ENCODE measurements around the gene HSPA14.
A peak's percentile ranks its signal among the peaks of the same experiment; 100 is the strongest.

Gene HSPA14

GRCh38 chr10:14820010-14820774 lies 17.9 kb upstream of the HSPA14 start:
- Histone ChIP-seq H3K4me2 (ENCODE audit: low read length) (0 out of 2 replicates have a peak overlapping the region, but pooled peaks have one; percentile 8), H4K20me1 (ENCODE audit: control insufficient read depth, insufficient read depth, low read depth, low read length) (no peaks in the 10 kb centered on the region), H3K4me3 (ENCODE audit: low read length) (no peak overlapping the region), H3K9me2 (replicated peaks; ENCODE audit: control insufficient read depth, low read length) (no peaks in the 10 kb centered on the region), H3K9me3 (ENCODE audit: control insufficient read depth, insufficient read depth, low read length) (no peaks in the 10 kb centered on the region), H3F3A (ENCODE audit: control insufficient read depth, insufficient read depth) (no peaks in the 10 kb centered on the region), H3K4me1 (ENCODE audit: control insufficient read depth, low read length) (peaks cover 28% of the 10 kb centered on the region), H3K27ac (ENCODE audit: low read depth, low read length) (no peak overlapping the region), H3K27me3 (ENCODE audit: control insufficient read depth, low read length) (no peaks in the 10 kb centered on the region), H3K79me2 (ENCODE audit: control insufficient read depth, low read length) (0 out of 2 replicates have a peak, but pooled peaks cover 3% of the 10 kb centered on the region), H3K36me3 (ENCODE audit: control insufficient read depth, low read length) (no peaks in the 10 kb centered on the region)
- TF ChIP-seq EZH2phosphoT487 (IDR thresholded peaks at IDR 0.05; ENCODE audit: borderline replicate concordance, low read length): no peak
- TF ChIP-seq, protein P1, sequence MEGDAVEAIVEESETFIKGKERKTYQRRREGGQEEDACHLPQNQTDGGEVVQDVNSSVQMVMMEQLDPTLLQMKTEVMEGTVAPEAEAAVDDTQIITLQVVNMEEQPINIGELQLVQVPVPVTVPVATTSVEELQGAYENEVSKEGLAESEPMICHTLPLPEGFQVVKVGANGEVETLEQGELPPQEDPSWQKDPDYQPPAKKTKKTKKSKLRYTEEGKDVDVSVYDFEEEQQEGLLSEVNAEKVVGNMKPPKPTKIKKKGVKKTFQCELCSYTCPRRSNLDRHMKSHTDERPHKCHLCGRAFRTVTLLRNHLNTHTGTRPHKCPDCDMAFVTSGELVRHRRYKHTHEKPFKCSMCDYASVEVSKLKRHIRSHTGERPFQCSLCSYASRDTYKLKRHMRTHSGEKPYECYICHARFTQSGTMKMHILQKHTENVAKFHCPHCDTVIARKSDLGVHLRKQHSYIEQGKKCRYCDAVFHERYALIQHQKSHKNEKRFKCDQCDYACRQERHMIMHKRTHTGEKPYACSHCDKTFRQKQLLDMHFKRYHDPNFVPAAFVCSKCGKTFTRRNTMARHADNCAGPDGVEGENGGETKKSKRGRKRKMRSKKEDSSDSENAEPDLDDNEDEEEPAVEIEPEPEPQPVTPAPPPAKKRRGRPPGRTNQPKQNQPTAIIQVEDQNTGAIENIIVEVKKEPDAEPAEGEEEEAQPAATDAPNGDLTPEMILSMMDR (IDR thresholded peaks at IDR 0.05; ENCODE audit: low read depth, low read length, poor library complexity, severe bottlenecking): no peak

DNA sequence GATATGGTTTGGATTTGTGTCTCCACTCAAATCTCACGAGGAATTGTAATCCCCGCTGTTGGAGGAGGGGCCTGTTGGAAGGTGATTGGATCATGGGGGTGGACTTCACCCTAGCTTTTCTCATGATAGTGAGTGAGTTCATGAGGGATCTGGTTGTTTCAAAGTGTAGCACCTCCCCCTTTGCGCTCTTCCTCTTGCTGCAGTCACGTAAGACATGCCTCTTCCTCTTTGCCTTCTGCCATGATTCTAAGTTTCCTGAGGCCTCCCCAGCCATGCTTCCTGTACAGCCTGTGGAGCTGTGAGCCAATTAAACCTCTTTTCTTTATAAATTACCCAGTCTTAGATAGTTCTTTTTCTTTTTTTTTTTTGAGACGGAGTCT lies 17.3 kb upstream of the HSPA14 start:
- H3K79me2 ChIP-seq (ENCODE audit: control insufficient read depth, low read length): 0 out of 2 replicates have a peak, but pooled peaks cover 3% of the 10 kb centered on the region
- no peaks in the 10 kb centered on the region for H3K27me3 ChIP-seq (ENCODE audit: control insufficient read depth, low read length)
- no peaks in the 10 kb centered on the region for H3K9me2 ChIP-seq (replicated peaks; ENCODE audit: control insufficient read depth, low read length)
- H4K20me1 ChIP-seq (ENCODE audit: control insufficient read depth, insufficient read depth, low read depth, low read length): no peaks in the 10 kb centered on the region
- no peaks in the 10 kb centered on the region for H3F3A ChIP-seq (ENCODE audit: control insufficient read depth, insufficient read depth)
- no peaks in the 10 kb centered on the region for H3K36me3 ChIP-seq (ENCODE audit: control insufficient read depth, low read length)
- H3K27ac ChIP-seq (ENCODE audit: low read depth, low read length): no peak overlapping the region
- H3K4me3 ChIP-seq (ENCODE audit: low read length): no peak overlapping the region
- H3K9me3 ChIP-seq (ENCODE audit: control insufficient read depth, insufficient read depth, low read length): no peaks in the 10 kb centered on the region
- H3K4me1 ChIP-seq (ENCODE audit: control insufficient read depth, low read length): peaks cover 28% of the 10 kb centered on the region
- no peak for TF ChIP-seq EZH2phosphoT487 (IDR thresholded peaks at IDR 0.05; ENCODE audit: borderline replicate concordance, low read length)
- TF ChIP-seq, protein P1 (IDR thresholded peaks at IDR 0.05; ENCODE audit: low read depth, low read length, poor library complexity, severe bottlenecking): no peak
- H3K4me2 ChIP-seq (ENCODE audit: low read length): 0 out of 2 replicates have a peak overlapping the region, but pooled peaks have one; percentile 8

DNA sequence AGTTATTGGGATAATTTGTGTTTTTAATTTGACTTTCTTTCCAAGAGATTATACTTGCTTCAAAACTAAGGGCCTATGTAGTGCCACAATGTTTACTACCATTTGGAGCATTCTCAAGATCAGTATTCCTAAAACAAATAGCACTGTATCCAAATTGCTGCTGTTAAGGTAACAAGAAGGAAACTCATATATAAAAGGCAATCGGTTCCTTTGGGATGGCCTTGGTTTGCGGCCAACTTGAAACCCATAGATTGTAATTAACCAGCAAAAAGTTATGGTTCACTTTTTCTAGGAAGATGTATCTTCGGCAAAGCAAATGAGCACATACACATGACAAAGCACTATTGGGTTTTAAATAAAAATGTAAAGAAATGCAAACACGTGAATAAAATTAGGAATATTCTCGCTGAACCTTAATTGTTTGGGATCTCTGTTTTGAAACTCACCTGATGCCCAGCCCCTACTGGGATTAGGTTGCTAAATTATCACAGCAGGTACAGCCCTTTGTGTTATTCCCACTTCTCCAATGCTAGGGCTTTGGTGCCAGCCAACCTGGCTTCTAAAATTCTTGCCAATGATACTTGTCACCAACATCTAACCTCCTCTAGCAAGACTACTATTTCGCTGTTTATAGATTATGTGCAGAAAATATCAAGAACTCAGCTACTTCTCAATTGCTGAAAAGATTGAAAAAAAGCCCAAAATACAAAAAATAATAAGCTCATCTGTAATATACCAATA lies 16.3 kb upstream of the HSPA14 start:
- no peak overlapping the region for H3K27ac ChIP-seq (ENCODE audit: low read depth, low read length)
- H3K9me3 ChIP-seq (ENCODE audit: control insufficient read depth, insufficient read depth, low read length): no peaks in the 10 kb centered on the region
- H3K27me3 ChIP-seq (ENCODE audit: control insufficient read depth, low read length): no peaks in the 10 kb centered on the region
- H3F3A ChIP-seq (ENCODE audit: control insufficient read depth, insufficient read depth): no peaks in the 10 kb centered on the region
- no peaks in the 10 kb centered on the region for H4K20me1 ChIP-seq (ENCODE audit: control insufficient read depth, insufficient read depth, low read depth, low read length)
- 0 out of 2 replicates have a peak, but pooled peaks cover 3% of the 10 kb centered on the region for H3K79me2 ChIP-seq (ENCODE audit: control insufficient read depth, low read length)
- no peaks in the 10 kb centered on the region for H3K9me2 ChIP-seq (replicated peaks; ENCODE audit: control insufficient read depth, low read length)
- no peak overlapping the region for H3K4me3 ChIP-seq (ENCODE audit: low read length)
- no peak overlapping the region for H3K4me2 ChIP-seq (ENCODE audit: low read length)
- TF ChIP-seq, protein P1 (IDR thresholded peaks at IDR 0.05; ENCODE audit: low read depth, low read length, poor library complexity, severe bottlenecking): no peak
- TF ChIP-seq EZH2phosphoT487 (IDR thresholded peaks at IDR 0.05; ENCODE audit: borderline replicate concordance, low read length): no peak
- peaks cover 38% of the 10 kb centered on the region for H3K4me1 ChIP-seq (ENCODE audit: control insufficient read depth, low read length)
- H3K36me3 ChIP-seq (ENCODE audit: control insufficient read depth, low read length): no peaks in the 10 kb centered on the region
